CD14-positive monocyte (primary cell): ENCODE data around the gene PRSS50. TPM values are rescaled to one million over a fixed set of nuclear protein-coding genes. Genes with fewer than 3 reads are reported as not detected.

Experiments used
- DNase-seq, 3 donors: peaks; one replicate each; pipeline ENCODE4 v3.0.0-alpha.2; 2011 to 2022
- H2AFZ ChIP-seq: 2 replicates; pipeline ENCODE4 v1.6.0; 2012; ENCODE audit warnings: mild to moderate bottlenecking, low read depth, low read length, inconsistent platforms; ENCODE audit not compliant: insufficient read depth, poor library complexity, severe bottlenecking
- H3K27ac ChIP-seq, 2 donors: 1 replicate in 1 of 2; 2 replicates in 1 of 2; pipeline ENCODE4 v1.5.1; 2012 to 2013; ENCODE audit warnings: low read length in 2 of 2, control low read depth in 1 of 2, inconsistent platforms in 1 of 2, low read depth in 1 of 2, mild to moderate bottlenecking in 1 of 2
- H3K27me3 ChIP-seq, 2 donors: one replicate each; pipeline versions ENCODE4 v1.6.0 to v1.6.1; 2011 to 2013; ENCODE audit warnings: low read length in 2 of 2; ENCODE audit not compliant: control insufficient read depth in 2 of 2, insufficient read depth in 2 of 2
- H3K36me3 ChIP-seq, 2 donors: replicated peaks in 1 of 2; 1 replicate in 1 of 2; 2 replicates in 1 of 2; pipeline versions ENCODE4 v1.5.1 to v1.6.1; 2012 to 2013; ENCODE audit warnings: low read length in 2 of 2, control low read depth in 1 of 2, inconsistent platforms in 1 of 2, mild to moderate bottlenecking in 1 of 2; ENCODE audit not compliant: insufficient read depth in 2 of 2, control insufficient read depth in 1 of 2
- H3K4me1 ChIP-seq, 2 donors: 1 replicate in 1 of 2; 2 replicates in 1 of 2; pipeline versions ENCODE4 v1.5.1 to v1.6.1; 2012 to 2013; ENCODE audit warnings: low read length in 2 of 2, control low read depth in 1 of 2, inconsistent platforms in 1 of 2, mild to moderate bottlenecking in 1 of 2, moderate library complexity in 1 of 2; ENCODE audit not compliant: insufficient read depth in 2 of 2, control insufficient read depth in 1 of 2
- H3K4me2 ChIP-seq: replicated peaks from 2 replicates; pipeline ENCODE3; 2012; ENCODE audit warnings: low read length, moderate library complexity, mild to moderate bottlenecking; ENCODE audit not compliant: poor library complexity, severe bottlenecking; ENCODE audit errors: extremely low read depth
- H3K4me3 ChIP-seq, 3 experiments: fragments of 200-600 bp in 1 of 3; sonication (generic) in 1 of 3; replicated peaks in 1 of 3; 1 replicate in 2 of 3; 2 replicates in 1 of 3; pipeline ENCODE4 v1.5.1; 2011 to 2013; ENCODE audit warnings: low read length in 3 of 3, mild to moderate bottlenecking in 3 of 3, control low read depth in 2 of 3, low read depth in 2 of 3, inconsistent platforms in 1 of 3, moderate library complexity in 1 of 3
- H3K79me2 ChIP-seq: 2 replicates; pipeline ENCODE4 v1.6.0; 2012; ENCODE audit warnings: mild to moderate bottlenecking, control low read depth, inconsistent platforms, low read length, moderate library complexity; ENCODE audit not compliant: insufficient read depth
- H3K9ac ChIP-seq: 2 replicates; pipeline ENCODE4 v1.6.0; 2017; ENCODE audit warnings: low read length, mild to moderate bottlenecking; ENCODE audit not compliant: insufficient read depth, poor library complexity, severe bottlenecking
- H3K9me3 ChIP-seq, 2 donors: replicated peaks in 1 of 2; 1 replicate in 1 of 2; 2 replicates in 1 of 2; pipeline versions ENCODE4 v1.5.1 to v1.6.1; 2012 to 2013; ENCODE audit warnings: low read length in 2 of 2, control low read depth in 1 of 2; ENCODE audit not compliant: control insufficient read depth in 1 of 2, insufficient read depth in 1 of 2
- H4K20me1 ChIP-seq: 2 replicates; pipeline ENCODE4 v1.6.0; 2012; ENCODE audit warnings: mild to moderate bottlenecking, low read length, control low read depth, moderate library complexity; ENCODE audit not compliant: insufficient read depth
- H3K27ac Mint-ChIP-seq, 7 donors: one replicate each; pipeline ENCODE4 v1.8.0; 2020; ENCODE audit warnings: mild to moderate bottlenecking in 7 of 7, mixed read lengths in 7 of 7, moderate library complexity in 6 of 7, inconsistent platforms in 2 of 7
- H3K27me3 Mint-ChIP-seq, 3 donors: one replicate each; pipeline ENCODE4 v1.8.0; 2021 to 2022; ENCODE audit warnings: low read depth in 3 of 3, mild to moderate bottlenecking in 3 of 3, mixed read lengths in 3 of 3, moderate library complexity in 3 of 3, inconsistent platforms in 1 of 3
- H3K36me3 Mint-ChIP-seq, 2 donors: one replicate each; pipeline ENCODE4 v1.8.0; 2020; ENCODE audit warnings: mixed read lengths in 2 of 2, inconsistent platforms in 1 of 2, mild to moderate bottlenecking in 1 of 2
- H3K4me1 Mint-ChIP-seq: one replicate; pipeline ENCODE4 v1.8.0; 2020; ENCODE audit warnings: mild to moderate bottlenecking, mixed read lengths
- H3K4me3 Mint-ChIP-seq, 2 donors: one replicate each; pipeline ENCODE4 v1.8.0; 2020; ENCODE audit warnings: mild to moderate bottlenecking in 2 of 2, mixed read lengths in 2 of 2, moderate library complexity in 1 of 2
- H3K9me3 Mint-ChIP-seq, 7 donors: one replicate each; pipeline ENCODE4 v1.8.0; 2020 to 2022; ENCODE audit warnings: mixed read lengths in 7 of 7, mild to moderate bottlenecking in 6 of 7, moderate library complexity in 6 of 7, inconsistent platforms in 2 of 7
- WGBS: methylation state at CpG from one replicate; pipeline ENCODE4 v1.1.5; 2013; ENCODE audit warnings: missing lambda C conversion rate; ENCODE audit not compliant: insufficient coverage; 5-methylcytosine and 5-hydroxymethylcytosine counted together
- intact Hi-C, 2 donors: fragments of 100-400 bp; cut with micrococcal nuclease; formaldehyde crosslinking; loops; one replicate each; pipeline versions ENCODE4 v1.15.0 to v1.15.1; 2023
- polyA plus RNA-seq, 3 donors: library from polyadenylated mRNA; depleted of rRNA in 1 of 3; unstranded in 2 of 3; stranded (reverse) in 1 of 3; fragments of 300-500 nt in 2 of 3; fragments of >200 nt in 1 of 3; fragmentation: Illumina TruSeq in 2 of 3; gene quantifications; 1 replicate in 2 of 3; 2 replicates in 1 of 3; pipeline ENCODE4 v1.2.3, GENCODE V29; 2012 to 2021
- TF ChIP-seq, protein P1 (sequence below): fragments of 200-600 bp; IDR thresholded peaks from one replicate; pipeline ENCODE4 v1.8.0; 2022; ENCODE audit warnings: antibody characterized with exemption, mild to moderate bottlenecking

The PRSS50 gene
- polyA plus RNA-seq, 3 donors = not detected

- intact Hi-C loops = no loop called here
- Mint-ChIP-seq H3K4me1 (peaks cover 2% of the 10 kb centered on the region), H3K27me3 (peaks cover 0 to 10% (median 6%) of the 10 kb centered on the region in 3 donors), H3K9me3 (no peaks in the 10 kb centered on the region), H3K4me3 (no peak overlapping the region), H3K27ac (no peak overlapping the region), H3K36me3 (no peaks in the 10 kb centered on the region)
- no peak overlapping the region for H3K4me3 ChIP-seq
- no peaks in the 10 kb centered on the region for H3K27me3 ChIP-seq
- DNase-seq = no peak
- no peaks in the 10 kb centered on the region for H3K79me2 ChIP-seq
- no peaks in the 10 kb centered on the region for H3K4me1 ChIP-seq
- no peaks in the 10 kb centered on the region for H4K20me1 ChIP-seq
- H3K27ac ChIP-seq = no peak overlapping the region
- H3K9ac ChIP-seq = no peak overlapping the region
- H3K4me2 ChIP-seq = no peak overlapping the region
- TF ChIP-seq, protein P1, sequence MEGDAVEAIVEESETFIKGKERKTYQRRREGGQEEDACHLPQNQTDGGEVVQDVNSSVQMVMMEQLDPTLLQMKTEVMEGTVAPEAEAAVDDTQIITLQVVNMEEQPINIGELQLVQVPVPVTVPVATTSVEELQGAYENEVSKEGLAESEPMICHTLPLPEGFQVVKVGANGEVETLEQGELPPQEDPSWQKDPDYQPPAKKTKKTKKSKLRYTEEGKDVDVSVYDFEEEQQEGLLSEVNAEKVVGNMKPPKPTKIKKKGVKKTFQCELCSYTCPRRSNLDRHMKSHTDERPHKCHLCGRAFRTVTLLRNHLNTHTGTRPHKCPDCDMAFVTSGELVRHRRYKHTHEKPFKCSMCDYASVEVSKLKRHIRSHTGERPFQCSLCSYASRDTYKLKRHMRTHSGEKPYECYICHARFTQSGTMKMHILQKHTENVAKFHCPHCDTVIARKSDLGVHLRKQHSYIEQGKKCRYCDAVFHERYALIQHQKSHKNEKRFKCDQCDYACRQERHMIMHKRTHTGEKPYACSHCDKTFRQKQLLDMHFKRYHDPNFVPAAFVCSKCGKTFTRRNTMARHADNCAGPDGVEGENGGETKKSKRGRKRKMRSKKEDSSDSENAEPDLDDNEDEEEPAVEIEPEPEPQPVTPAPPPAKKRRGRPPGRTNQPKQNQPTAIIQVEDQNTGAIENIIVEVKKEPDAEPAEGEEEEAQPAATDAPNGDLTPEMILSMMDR = no peak
- H3K9me3 ChIP-seq = no peaks in the 10 kb centered on the region
- H3K36me3 ChIP-seq = no peaks in the 10 kb centered on the region
- no peak overlapping the region for H2AFZ ChIP-seq
- WGBS = 86% methylated on average over 1 of the region's 2 CpGs
These were observed 30.5 kb upstream of the PRSS50 start for GRCh38 chr3:46748170-46748569.

DNA sequence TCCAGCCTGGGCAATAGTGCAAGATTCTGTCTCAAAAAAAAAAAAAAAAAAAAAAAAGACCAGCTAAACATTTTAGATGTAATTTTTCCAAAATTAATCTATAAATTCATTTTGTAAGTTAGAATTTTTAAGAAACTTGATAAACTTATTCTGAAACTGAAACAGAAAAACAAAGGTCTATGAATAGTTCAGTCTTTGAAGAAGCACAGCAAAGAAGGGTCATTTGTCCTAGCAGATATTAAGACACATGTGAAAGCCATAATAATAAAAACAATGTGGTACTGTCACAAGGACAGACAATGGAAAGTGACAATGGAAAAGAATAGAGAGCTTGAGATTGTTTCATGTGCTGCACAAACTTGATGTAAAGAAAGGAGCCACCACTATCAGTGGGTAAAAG lies 29.0 kb upstream of the PRSS50 start:
- no peak for DNase-seq
- Histone ChIP-seq H3K4me1 (no peaks in the 10 kb centered on the region), H3K27me3 (no peaks in the 10 kb centered on the region), H4K20me1 (no peaks in the 10 kb centered on the region), H3K4me3 (no peak overlapping the region), H3K4me2 (no peak overlapping the region), H3K9me3 (no peaks in the 10 kb centered on the region), H2AFZ (no peak overlapping the region), H3K9ac (no peak overlapping the region), H3K27ac (no peak overlapping the region), H3K36me3 (no peaks in the 10 kb centered on the region), H3K79me2 (no peaks in the 10 kb centered on the region)
- peaks cover 0 to 10% (median 6%) of the 10 kb centered on the region in 3 donors for H3K27me3 Mint-ChIP-seq
- TF ChIP-seq, protein P1 = no peak
- peaks cover 2% of the 10 kb centered on the region for H3K4me1 Mint-ChIP-seq
- H3K9me3 Mint-ChIP-seq = no peaks in the 10 kb centered on the region
- intact Hi-C loops = no loop called here
- H3K27ac Mint-ChIP-seq = no peak overlapping the region
- H3K36me3 Mint-ChIP-seq = no peaks in the 10 kb centered on the region
- no peak overlapping the region for H3K4me3 Mint-ChIP-seq
